Islet precursor cell (in vitro differentiated cells): ENCODE results near the gene FECH.
"Not testable (repeated sequence)": the region's sequence is repeated elsewhere in the genome, so short reads cannot be mapped to it uniquely, and the experiment has no call there.

Experiments
- DNase-seq: peaks from one replicate; pipeline ENCODE4 v3.0.0-alpha.2; 2018

The FECH gene

GRCh38 chr18:57523171-57523956, 63.1 kb downstream of the FECH start:
- no peak for DNase-seq

GRCh38 chr18:57522348-57522747, 64.2 kb downstream of the FECH start:
- DNase-seq, result not testable (repeated sequence)

- DNase-seq, result peak; percentile 24
Measured at GRCh38 chr18:57519668-57520424, 66.7 kb downstream of the FECH start.

- DNase-seq, result no peak
Measured at GRCh38 chr18:57518533-57518932, 68.0 kb downstream of the FECH start.

DNA sequence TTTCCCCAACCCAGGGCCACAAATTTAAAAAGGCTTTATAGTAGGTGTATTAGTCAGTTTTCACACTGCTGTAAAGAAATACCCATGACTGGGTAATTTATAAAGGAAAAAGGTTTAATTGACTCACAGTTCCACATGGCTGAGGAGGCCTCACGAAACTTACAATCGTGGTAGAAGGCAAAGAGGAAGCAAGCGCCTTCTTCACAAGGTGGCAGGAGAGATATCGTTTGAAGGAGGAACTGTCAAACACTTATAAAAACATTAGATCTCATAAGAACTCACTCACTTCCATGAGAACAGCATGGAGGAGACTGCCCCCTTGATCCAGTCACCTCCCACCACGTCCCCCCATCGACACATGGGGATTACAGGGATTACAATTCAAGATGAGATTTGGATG, 70.4 kb downstream of the FECH start:
- DNase-seq, result no peak

GRCh38 chr18:57505231-57505630, 81.3 kb downstream of the FECH start:
- DNase-seq, result no peak

GRCh38 chr18:57502624-57503023, 83.9 kb downstream of the FECH start:
- no peak for DNase-seq

- DNase-seq, result no peak
Measured at GRCh38 chr18:57498682-57499256, 87.7 kb downstream of the FECH start.
